Gastroesophageal sphincter (tissue), 4 donors: ENCODE measurements around the gene IFNW1. TPM values are rescaled to one million over a fixed set of nuclear protein-coding genes. Genes with fewer than 3 reads are reported as not detected.

Experiments
- ATAC-seq: fragments of 150-250 bp; one replicate; pipeline ENCODE4 v1.9.1; 2016; ENCODE audit warnings: mild to moderate bottlenecking, moderate library complexity
- H3K27ac ChIP-seq, 4 donors: fragments of 200-600 bp; sonication (generic) in 3 of 4; 1 replicate in 3 of 4; 2 replicates in 1 of 4; pipeline ENCODE4 v1.5.1; 2016 to 2019
- H3K27me3 ChIP-seq: fragments of 200-600 bp; sonication (generic); one replicate; pipeline ENCODE4 v1.5.1; 2019
- H3K36me3 ChIP-seq, 2 donors: fragments of 200-600 bp; sonication (generic); one replicate each; pipeline ENCODE4 v1.5.1; 2019; ENCODE audit warnings: control low read depth in 1 of 2
- H3K4me1 ChIP-seq, 3 donors: fragments of 200-600 bp; sonication (generic); 1 replicate in 2 of 3; 2 replicates in 1 of 3; pipeline ENCODE4 v1.5.1; 2016 to 2019; ENCODE audit warnings: control low read depth in 2 of 3
- H3K4me3 ChIP-seq, 2 donors: fragments of 200-600 bp; sonication (generic); one replicate each; pipeline ENCODE4 v1.5.1; 2019; ENCODE audit warnings: mild to moderate bottlenecking in 1 of 2, moderate library complexity in 1 of 2
- H3K9me3 ChIP-seq, 3 donors: fragments of 200-600 bp; sonication (generic); one replicate each; pipeline ENCODE4 v1.5.1; 2017 to 2019; ENCODE audit warnings: control low read depth in 2 of 3
- CTCF ChIP-seq, 4 experiments: fragments of 200-600 bp in 2 of 4; fragments of 450-650 bp in 2 of 4; sonication (generic) in 1 of 4; IDR thresholded peaks; one replicate each; pipeline ENCODE4 v1.5.1; 2017 to 2019; ENCODE audit warnings: antibody characterized with exemption in 4 of 4, mild to moderate bottlenecking in 2 of 4, moderate library complexity in 2 of 4
- EP300 ChIP-seq: sonication (generic); formaldehyde crosslinking; IDR thresholded peaks from one replicate; pipeline ENCODE4 v1.6.1; 2017; ENCODE audit warnings: antibody characterized with exemption, mild to moderate bottlenecking
- POLR2A ChIP-seq, 2 donors: fragments of 450-650 bp; IDR thresholded peaks; one replicate each; pipeline ENCODE4 v1.6.1; 2017; ENCODE audit warnings: antibody characterized with exemption in 2 of 2, mild to moderate bottlenecking in 2 of 2, moderate library complexity in 1 of 2
- POLR2AphosphoS5 ChIP-seq: sonication (generic); formaldehyde crosslinking; IDR thresholded peaks from one replicate; pipeline ENCODE4 v1.6.1; 2017; ENCODE audit warnings: antibody characterized with exemption
- WGBS, 2 donors: methylation state at CpG; one replicate each; pipeline ENCODE4 v1.1.5; 2018; ENCODE audit warnings: low coverage in 1 of 2; 5-methylcytosine and 5-hydroxymethylcytosine counted together
- total RNA-seq, 4 donors: library from RNA; depleted of rRNA; stranded (reverse); fragments of >200 nt; gene quantifications; one replicate each; pipeline ENCODE4 v1.1.0, GENCODE V29; 2016

The IFNW1 gene
- total RNA-seq, 4 donors from 2014 or later = not detected

DNA sequence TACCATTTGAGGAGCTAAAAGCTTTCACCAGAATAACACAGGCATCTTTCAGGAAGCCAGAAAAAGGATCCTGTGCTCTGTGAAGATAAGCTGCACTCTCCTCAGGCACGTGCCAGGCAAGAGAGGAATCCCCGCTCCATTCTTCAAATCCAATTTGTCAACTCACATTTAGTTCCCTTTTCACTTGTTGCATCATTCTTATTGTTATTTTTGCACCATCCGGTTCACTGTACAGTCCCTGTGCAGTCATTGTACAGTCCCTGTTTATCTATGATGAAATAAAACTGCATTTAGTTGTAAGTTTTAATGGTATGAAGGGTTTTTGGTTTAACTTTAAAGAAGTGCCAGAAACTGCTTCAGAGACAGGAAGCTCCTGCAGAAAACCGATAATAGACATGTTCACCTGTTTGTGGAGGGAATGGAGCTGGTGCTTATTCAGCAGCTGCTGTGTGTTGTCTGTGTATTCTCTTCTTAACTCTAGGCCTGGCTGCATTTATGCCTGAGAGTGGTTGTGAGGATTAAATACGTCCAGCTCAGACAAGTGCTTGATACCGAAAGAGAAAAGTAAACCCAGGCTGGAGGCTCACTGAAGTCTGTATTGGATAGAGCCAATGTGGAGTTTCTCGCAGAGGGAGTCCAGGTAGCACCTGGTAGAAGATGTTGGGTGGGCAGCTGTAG is 22.4 kb downstream of the IFNW1 start:
- Histone ChIP-seq H3K27me3 (no peaks in the 10 kb centered on the region), H3K36me3 (no peaks in the 10 kb centered on the region), H3K4me1 (no peaks in the 10 kb centered on the region), H3K27ac (no peak overlapping the region), H3K4me3 (no peak overlapping the region), H3K9me3 (no peaks in the 10 kb centered on the region)
- TF ChIP-seq POLR2AphosphoS5 (no peak), CTCF (IDR thresholded peaks at IDR 0.05) (no peak), EP300 (no peak), POLR2A (IDR thresholded peaks at IDR 0.05) (no peak)
- 67 to 78% methylated on average over 6 to 7 of the region's 7 CpGs for WGBS, 2 donors
- ATAC-seq = no peak

GRCh38 chr9:21114311-21114710 is 27.3 kb downstream of the IFNW1 start:
- H3K36me3 ChIP-seq = no peaks in the 10 kb centered on the region
- H3K4me3 ChIP-seq = no peak overlapping the region
- no peaks in the 10 kb centered on the region for H3K9me3 ChIP-seq
- TF ChIP-seq POLR2AphosphoS5 (no peak), EP300 (no peak), CTCF (IDR thresholded peaks at IDR 0.05) (no peak), POLR2A (IDR thresholded peaks at IDR 0.05) (no peak)
- H3K27me3 ChIP-seq = no peaks in the 10 kb centered on the region
- 84 to 87% methylated on average over 2 of the region's 2 CpGs for WGBS, 2 donors
- no peak overlapping the region for H3K27ac ChIP-seq
- H3K4me1 ChIP-seq = no peaks in the 10 kb centered on the region
- ATAC-seq = no peak

DNA sequence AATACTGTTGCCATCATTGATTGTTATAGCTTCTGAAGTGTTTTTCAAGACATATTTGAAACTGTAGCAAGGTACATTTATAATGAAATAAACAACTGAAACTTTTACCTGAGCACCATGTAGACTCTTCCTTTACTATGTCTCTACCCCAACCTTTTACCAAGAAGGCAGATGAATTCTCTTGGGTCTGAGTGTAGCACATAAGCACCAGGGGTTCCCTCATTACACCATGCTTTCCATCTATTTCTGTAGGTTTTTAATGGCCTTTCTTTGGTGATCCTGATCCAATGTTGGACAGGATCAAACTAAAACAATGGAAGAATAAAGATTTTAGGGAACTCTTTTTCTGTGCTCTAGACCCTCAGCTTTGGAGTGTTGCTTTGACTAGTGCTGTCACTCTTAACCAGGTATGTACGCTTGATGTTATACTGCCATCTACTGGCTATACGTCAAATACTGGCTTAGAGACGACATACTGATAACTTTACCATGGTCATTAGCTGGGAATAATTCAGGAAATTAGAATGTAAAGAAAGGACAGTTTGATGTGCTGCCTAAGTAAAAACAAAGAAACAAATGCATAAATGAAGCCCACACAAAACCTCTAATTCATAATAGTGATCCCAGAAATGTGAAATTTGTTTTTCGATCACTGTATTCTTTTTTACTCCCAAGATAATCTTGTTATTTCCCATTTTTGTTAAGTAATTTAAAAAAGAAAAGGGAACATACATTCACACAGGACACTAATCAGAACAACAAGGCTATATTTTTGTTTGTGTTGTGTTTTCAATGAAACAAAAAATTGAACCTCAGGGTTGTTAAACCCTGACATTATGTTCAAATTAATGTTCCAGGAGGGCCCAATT is 30.7 kb downstream of the IFNW1 start:
- peak; percentile 69 for ATAC-seq
- WGBS, 2 donors = 25% methylated on average over 4 of the region's 4 CpGs
- no peaks in the 10 kb centered on the region for H3K36me3 ChIP-seq
- H3K4me3 ChIP-seq = no peak overlapping the region
- no peaks in the 10 kb centered on the region for H3K9me3 ChIP-seq
- H3K27me3 ChIP-seq = no peaks in the 10 kb centered on the region
- no peak overlapping the region for H3K27ac ChIP-seq
- no peaks in the 10 kb centered on the region for H3K4me1 ChIP-seq
- TF ChIP-seq POLR2A (IDR thresholded peaks at IDR 0.05) = no peak
- peak; percentile 66 to 85 (median 80) for TF ChIP-seq CTCF (IDR thresholded peaks at IDR 0.05)
- TF ChIP-seq EP300 = no peak
- peak; percentile 28 for TF ChIP-seq POLR2AphosphoS5

GRCh38 chr9:21104787-21105186 is 36.8 kb downstream of the IFNW1 start:
- no peaks in the 10 kb centered on the region for H3K27me3 ChIP-seq
- TF ChIP-seq POLR2A (IDR thresholded peaks at IDR 0.05) = no peak
- TF ChIP-seq POLR2AphosphoS5 = no peak
- no peak for TF ChIP-seq CTCF (IDR thresholded peaks at IDR 0.05)
- no peak for TF ChIP-seq EP300
- H3K9me3 ChIP-seq = no peaks in the 10 kb centered on the region
- no peak for ATAC-seq
- H3K36me3 ChIP-seq = no peaks in the 10 kb centered on the region
- H3K4me3 ChIP-seq = no peak overlapping the region
- H3K27ac ChIP-seq = no peak overlapping the region
- no peaks in the 10 kb centered on the region for H3K4me1 ChIP-seq
- 53 to 87% methylated on average over 1 of the region's 1 CpG for WGBS, 2 donors
